Chondrocyte (in vitro differentiated cells): ENCODE measurements around the gene SP110. TPM values are rescaled to one million over a fixed set of nuclear protein-coding genes. Genes with fewer than 3 reads are reported as not detected.

Experiments
- DNase-seq: peaks from one replicate; pipeline ENCODE4 v3.0.0; 2021; ENCODE audit warnings: mixed read lengths, low spot score
- H3K27ac Mint-ChIP-seq: one replicate; pipeline ENCODE4 v1.8.0; 2021; ENCODE audit warnings: mild to moderate bottlenecking, moderate library complexity, mixed read lengths; ENCODE audit not compliant: unreplicated experiment
- H3K27me3 Mint-ChIP-seq: 2 replicates; pipeline ENCODE4 v1.8.0; 2021; ENCODE audit warnings: low read depth, mixed read lengths
- H3K36me3 Mint-ChIP-seq: 2 replicates; pipeline ENCODE4 v1.8.0; 2021; ENCODE audit warnings: low read depth, mixed read lengths
- H3K4me1 Mint-ChIP-seq: 2 replicates; pipeline ENCODE4 v1.8.0; 2021; ENCODE audit warnings: low read depth, mild to moderate bottlenecking, mixed read lengths
- H3K4me3 Mint-ChIP-seq: one replicate; pipeline ENCODE4 v1.8.0; 2021; ENCODE audit warnings: mild to moderate bottlenecking, moderate library complexity, mixed read lengths; ENCODE audit not compliant: unreplicated experiment
- H3K9me3 Mint-ChIP-seq: 2 replicates; pipeline ENCODE4 v1.8.0; 2021; ENCODE audit warnings: low read depth, mixed read lengths
- CTCF ChIP-seq: fragments of 200-600 bp; sonication (generic); IDR thresholded peaks from 2 replicates; pipeline ENCODE4 v1.5.0; 2021; ENCODE audit warnings: antibody characterized with exemption, mild to moderate bottlenecking, moderate library complexity
- total RNA-seq: library from RNA; stranded (reverse); gene quantifications from 3 replicates; pipeline ENCODE4 v1.2.1, GENCODE V29; 2021

SP110 gene
- total RNA-seq, 1 donor from 2014 or later: 12.9 TPM

- H3K4me1 Mint-ChIP-seq: no peaks in the 10 kb centered on the region
- peaks cover 23% of the 10 kb centered on the region for H3K27me3 Mint-ChIP-seq
- no peaks in the 10 kb centered on the region for H3K36me3 Mint-ChIP-seq
- no peak overlapping the region for H3K27ac Mint-ChIP-seq
- peaks cover 23% of the 10 kb centered on the region for H3K9me3 Mint-ChIP-seq
- no peak for DNase-seq
- no peak for TF ChIP-seq CTCF
- no peak overlapping the region for H3K4me3 Mint-ChIP-seq
Measured at GRCh38 chr2:230262246-230262645, 42.5 kb upstream of the SP110 start.

DNA sequence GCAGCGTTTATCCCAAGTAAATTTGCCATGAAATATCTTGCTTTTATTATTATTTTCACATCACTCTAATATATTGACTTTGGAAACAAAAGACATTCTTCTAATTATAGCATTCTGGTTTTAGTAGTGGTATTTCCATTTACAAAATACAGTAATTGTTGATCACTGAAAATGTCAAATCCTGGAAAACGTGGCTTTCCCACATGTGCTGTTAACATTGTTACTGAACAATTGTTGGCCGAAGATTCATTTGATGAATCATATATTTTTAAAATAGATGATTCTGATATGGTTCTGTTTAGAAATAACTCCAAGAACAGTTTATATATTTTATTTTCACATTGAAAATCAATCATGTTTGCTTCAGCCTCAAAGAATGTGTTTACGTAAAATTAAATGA lies 38.7 kb upstream of the SP110 start:
- Mint-ChIP-seq H3K4me3 (no peak overlapping the region), H3K36me3 (no peaks in the 10 kb centered on the region)
- DNase-seq: no peak

DNA sequence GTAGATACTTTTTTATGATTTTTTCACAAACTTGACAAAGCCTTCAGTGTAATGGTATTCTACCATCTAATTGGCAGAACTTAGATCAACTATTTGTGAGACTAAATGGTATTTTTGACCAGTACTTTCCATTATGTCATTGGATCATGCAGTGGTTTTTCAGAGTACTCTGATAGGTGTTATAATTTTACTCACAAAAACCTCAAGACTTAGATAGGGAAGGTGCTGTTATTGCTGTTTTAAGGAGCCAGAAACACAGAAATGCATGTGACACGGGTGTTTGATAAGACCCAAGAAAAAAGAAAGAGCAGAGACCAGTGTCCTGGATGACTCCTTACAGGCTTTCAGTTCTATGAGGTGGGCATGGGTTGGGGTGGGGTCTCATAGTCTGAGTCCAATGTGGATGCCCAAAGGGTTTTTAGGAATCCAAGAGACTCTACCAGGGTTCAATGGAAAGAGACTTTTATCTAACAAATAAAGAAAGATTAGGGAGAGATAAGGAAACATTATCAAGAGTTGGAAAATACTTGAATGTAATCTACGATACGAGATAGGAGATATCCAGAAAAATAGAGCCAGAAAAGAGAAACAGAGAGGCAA lies 37.0 kb upstream of the SP110 start:
- peaks cover 10% of the 10 kb centered on the region for H3K27me3 Mint-ChIP-seq
- no peak overlapping the region for H3K4me3 Mint-ChIP-seq
- H3K4me1 Mint-ChIP-seq: no peaks in the 10 kb centered on the region

More for the DNA sequence above, 38.7 kb upstream of the SP110 start:
- H3K27me3 Mint-ChIP-seq: peaks cover 15% of the 10 kb centered on the region
- no peak overlapping the region for H3K27ac Mint-ChIP-seq
- H3K4me1 Mint-ChIP-seq: no peaks in the 10 kb centered on the region
- peaks cover 23% of the 10 kb centered on the region for H3K9me3 Mint-ChIP-seq
- TF ChIP-seq CTCF: no peak

DNA sequence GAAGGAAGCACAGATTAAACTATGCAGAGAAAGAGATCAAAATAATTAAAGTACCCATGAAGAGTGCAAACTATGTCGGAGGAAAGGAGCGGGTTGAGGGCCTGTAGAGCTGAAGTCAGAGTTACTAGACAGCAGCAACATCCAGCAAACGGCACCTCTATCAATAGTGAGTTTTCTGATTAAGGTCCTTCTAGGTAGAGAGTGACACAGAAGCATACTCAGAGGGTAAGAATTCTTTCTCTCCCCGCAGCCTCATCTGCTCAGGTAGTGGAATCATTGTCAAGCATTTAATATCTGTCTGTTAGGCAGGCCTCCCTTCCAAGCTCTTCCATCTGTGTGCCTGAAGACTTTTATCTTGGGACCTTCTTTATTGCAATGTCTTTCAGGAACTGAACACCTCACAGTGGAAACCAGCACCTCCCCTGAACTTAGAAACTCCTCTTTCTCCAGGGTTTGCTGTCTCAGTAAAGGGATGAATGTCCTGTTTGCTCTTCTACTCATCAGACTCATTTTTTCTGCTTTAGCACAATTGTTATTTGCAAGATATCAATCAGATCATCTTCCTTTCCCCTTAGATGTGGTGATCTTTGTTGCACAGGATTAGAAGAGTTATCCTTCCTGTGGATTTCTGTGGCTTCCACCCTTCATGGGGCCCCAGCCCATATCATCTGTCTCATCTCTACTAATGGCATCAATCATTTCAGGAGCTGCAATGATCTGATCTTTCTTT lies 34.5 kb upstream of the SP110 start:
- Mint-ChIP-seq H3K27ac (no peak overlapping the region), H3K4me3 (no peak overlapping the region), H3K27me3 (peaks cover 6% of the 10 kb centered on the region), H3K36me3 (no peaks in the 10 kb centered on the region), H3K4me1 (no peaks in the 10 kb centered on the region), H3K9me3 (no peaks in the 10 kb centered on the region)
- no peak for DNase-seq
- TF ChIP-seq CTCF: no peak

More for the DNA sequence above, 37.0 kb upstream of the SP110 start:
- no peak for TF ChIP-seq CTCF
- peaks cover 17% of the 10 kb centered on the region for H3K9me3 Mint-ChIP-seq
- no peak for DNase-seq
- H3K36me3 Mint-ChIP-seq: no peaks in the 10 kb centered on the region
- H3K27ac Mint-ChIP-seq: no peak overlapping the region

- no peak for DNase-seq
- peaks cover 6% of the 10 kb centered on the region for H3K27me3 Mint-ChIP-seq
Measured at GRCh38 chr2:230250231-230250630, 30.4 kb upstream of the SP110 start.

More at GRCh38 chr2:230250231-230250630, 30.4 kb upstream of the SP110 start:
- H3K27ac Mint-ChIP-seq: no peak overlapping the region
- no peak for TF ChIP-seq CTCF
- H3K36me3 Mint-ChIP-seq: no peaks in the 10 kb centered on the region
- no peaks in the 10 kb centered on the region for H3K4me1 Mint-ChIP-seq
- H3K9me3 Mint-ChIP-seq: no peaks in the 10 kb centered on the region
- no peak overlapping the region for H3K4me3 Mint-ChIP-seq
